T-helper 1 cell (primary cell): ENCODE data around the gene LRBA.
A peak's percentile ranks its signal among the peaks of the same experiment; 100 is the strongest.
"Not testable (repeated sequence)": the region's sequence is repeated elsewhere in the genome, so short reads cannot be mapped to it uniquely, and the experiment has no call there.

Experiments used
- DNase-seq, 5 donors: peaks; one replicate each; pipeline ENCODE4 v3.0.0-alpha.2; 2012 to 2020

Gene LRBA

GRCh38 chr4:150391052-150391451 is 624.0 kb downstream of the LRBA start:
- no peak for DNase-seq

- no peak for DNase-seq
These were observed 624.6 kb downstream of the LRBA start for GRCh38 chr4:150390531-150390910.

- DNase-seq: no peak
These were observed 625.1 kb downstream of the LRBA start for GRCh38 chr4:150389896-150390530.

- DNase-seq: no peak
These were observed 627.1 kb downstream of the LRBA start for GRCh38 chr4:150387981-150388380.

GRCh38 chr4:150386415-150386814 is 628.7 kb downstream of the LRBA start:
- DNase-seq: not testable (repeated sequence)

GRCh38 chr4:150385606-150386005 is 629.5 kb downstream of the LRBA start:
- DNase-seq: no peak

GRCh38 chr4:150384249-150384648 is 630.8 kb downstream of the LRBA start:
- no peak for DNase-seq

- DNase-seq: no peak
These were observed 633.1 kb downstream of the LRBA start for GRCh38 chr4:150382028-150382427.

GRCh38 chr4:150381609-150382008 is 633.5 kb downstream of the LRBA start:
- DNase-seq: no peak

- no peak for DNase-seq
These were observed 634.0 kb downstream of the LRBA start for GRCh38 chr4:150381036-150381435.

- DNase-seq: no peak
These were observed 635.6 kb downstream of the LRBA start for GRCh38 chr4:150379454-150379853.

GRCh38 chr4:150375025-150375424 is 640.1 kb downstream of the LRBA start:
- no peak for DNase-seq

- no peak for DNase-seq
These were observed 643.2 kb downstream of the LRBA start for GRCh38 chr4:150371869-150372268.

GRCh38 chr4:150369434-150370380 is 645.4 kb downstream of the LRBA start:
- no peak for DNase-seq

- DNase-seq: no peak
These were observed 646.4 kb downstream of the LRBA start for GRCh38 chr4:150368667-150369066.

GRCh38 chr4:150367326-150367725 is 647.8 kb downstream of the LRBA start:
- no peak for DNase-seq

- DNase-seq: peak in 1 of 5 donors; percentile 2
These were observed 648.5 kb downstream of the LRBA start for GRCh38 chr4:150366487-150366999.

GRCh38 chr4:150363721-150364688 is 651.1 kb downstream of the LRBA start:
- peak in 1 of 5 donors; percentile 37 for DNase-seq

- no peak for DNase-seq
These were observed 656.4 kb downstream of the LRBA start for GRCh38 chr4:150358691-150359090.

- DNase-seq: no peak
These were observed 657.3 kb downstream of the LRBA start for GRCh38 chr4:150357829-150358228.

- no peak for DNase-seq
These were observed 659.1 kb downstream of the LRBA start for GRCh38 chr4:150355858-150356455.

- no peak for DNase-seq
These were observed 659.7 kb downstream of the LRBA start for GRCh38 chr4:150355418-150355817.
